HT1080 (cell line): ENCODE results near the gene SERTAD1. TPM values are rescaled to one million over a fixed set of nuclear protein-coding genes. Genes with fewer than 3 reads are reported as not detected.

ENCODE experiments used
- DNase-seq: peaks from one replicate; pipeline ENCODE4 v3.0.0-alpha.2; 2015; ENCODE audit warnings: low read depth
- total RNA-seq: library from RNA; depleted of rRNA; stranded (reverse); fragments of >200 nt; shearing (Covaris generic); gene quantifications from 2 replicates; pipeline ENCODE4 v1.2.3, GENCODE V29; 2014

Gene SERTAD1
- total RNA-seq, 1 experiment from 2014 or later: 9.9 TPM

DNA sequence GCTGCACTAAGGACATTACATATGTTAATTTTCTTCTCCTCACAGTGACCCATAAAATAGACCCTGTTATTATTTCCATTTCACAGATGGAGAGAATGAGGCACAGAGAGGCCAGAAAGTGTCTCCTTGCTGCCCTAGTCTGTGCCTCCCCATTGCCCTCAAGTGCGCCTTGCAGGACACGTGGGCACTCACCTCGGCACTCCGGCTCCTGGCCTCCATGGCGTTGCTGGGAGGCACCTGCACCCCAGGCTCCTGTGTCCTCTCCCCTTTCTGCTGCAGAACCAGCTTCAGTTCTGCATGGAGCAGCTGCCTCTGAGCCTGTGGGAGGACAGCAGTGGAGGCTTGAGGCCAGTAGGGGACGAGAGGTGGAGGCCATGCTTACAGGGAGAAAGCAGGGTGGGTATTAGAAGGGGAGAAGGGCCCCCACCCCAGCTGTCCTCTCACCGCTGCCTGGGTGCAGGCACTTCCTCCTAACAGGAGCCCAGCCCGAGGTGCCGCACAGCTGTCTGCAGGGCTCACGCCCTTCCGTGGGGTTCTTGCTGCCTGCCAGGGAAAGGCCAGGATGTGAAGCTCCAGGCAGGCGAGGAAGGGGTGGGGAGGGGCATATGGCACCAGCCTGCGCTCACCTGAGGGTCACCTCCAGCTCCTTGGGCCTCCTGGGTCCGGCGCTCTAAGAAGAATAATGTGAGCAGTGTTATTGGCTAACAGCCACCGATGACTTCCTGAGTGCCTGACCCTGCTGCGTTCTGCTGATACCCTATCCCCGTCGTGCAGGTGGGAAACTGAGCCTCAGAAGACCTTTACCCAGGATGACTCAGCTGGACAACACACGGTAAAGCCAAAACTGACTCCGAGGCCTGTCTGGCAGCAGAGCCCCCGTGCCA, 17.8 kb downstream of the SERTAD1 start:
- DNase-seq: no peak

DNA sequence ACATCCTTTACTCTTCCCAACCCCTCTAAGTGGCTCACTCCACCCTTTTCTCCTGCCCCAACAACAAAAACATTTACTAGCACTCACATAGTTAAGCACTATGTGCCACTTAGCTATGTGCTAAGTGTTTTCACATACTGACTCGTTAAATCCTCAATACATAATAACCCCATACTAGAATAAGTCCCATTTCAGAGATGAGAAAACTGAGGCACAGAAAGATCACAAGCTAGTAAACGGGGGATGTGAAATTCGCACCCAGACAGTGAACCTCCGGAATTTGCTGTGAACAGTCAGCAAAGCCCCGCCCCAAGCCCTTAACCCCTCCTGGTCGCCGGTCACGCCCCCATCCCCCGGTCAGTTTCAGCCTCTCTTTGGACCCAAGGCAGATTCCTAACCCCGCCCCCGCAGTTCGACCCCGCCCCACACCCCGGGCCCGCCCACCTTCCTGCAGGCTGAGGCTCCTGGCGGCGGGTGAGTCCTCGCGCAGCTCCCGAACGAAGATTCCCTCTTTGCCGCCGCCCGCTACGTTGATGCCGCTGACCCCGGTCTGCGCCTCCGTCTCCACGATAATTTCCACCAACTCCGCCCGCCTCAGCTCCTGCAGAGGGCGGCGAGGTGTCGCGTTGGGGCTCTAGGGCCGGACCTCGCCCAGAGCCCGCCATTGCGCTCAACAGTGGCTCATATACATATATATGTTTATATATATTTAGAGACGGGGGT, 22.4 kb downstream of the SERTAD1 start:
- DNase-seq: no peak

DNA sequence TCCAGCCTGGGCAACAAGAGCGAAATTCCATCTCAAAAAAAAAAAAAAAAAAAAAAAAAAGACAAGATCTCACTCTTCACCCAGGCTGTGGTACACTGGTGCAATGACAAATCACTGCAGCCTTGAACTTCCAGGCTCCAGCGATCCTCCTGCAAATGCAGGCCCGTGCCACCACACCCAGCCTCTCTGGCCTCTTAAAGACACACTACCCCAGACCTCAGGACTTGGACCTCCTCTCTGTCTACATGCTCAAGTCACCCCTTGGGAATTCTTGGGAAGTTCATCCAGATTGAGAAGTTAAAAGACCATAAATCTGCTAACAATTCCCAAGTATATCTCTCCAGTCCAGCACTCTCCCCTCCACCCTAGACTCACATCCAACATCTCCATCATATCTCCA, 25.2 kb downstream of the SERTAD1 start:
- no peak for DNase-seq

DNA sequence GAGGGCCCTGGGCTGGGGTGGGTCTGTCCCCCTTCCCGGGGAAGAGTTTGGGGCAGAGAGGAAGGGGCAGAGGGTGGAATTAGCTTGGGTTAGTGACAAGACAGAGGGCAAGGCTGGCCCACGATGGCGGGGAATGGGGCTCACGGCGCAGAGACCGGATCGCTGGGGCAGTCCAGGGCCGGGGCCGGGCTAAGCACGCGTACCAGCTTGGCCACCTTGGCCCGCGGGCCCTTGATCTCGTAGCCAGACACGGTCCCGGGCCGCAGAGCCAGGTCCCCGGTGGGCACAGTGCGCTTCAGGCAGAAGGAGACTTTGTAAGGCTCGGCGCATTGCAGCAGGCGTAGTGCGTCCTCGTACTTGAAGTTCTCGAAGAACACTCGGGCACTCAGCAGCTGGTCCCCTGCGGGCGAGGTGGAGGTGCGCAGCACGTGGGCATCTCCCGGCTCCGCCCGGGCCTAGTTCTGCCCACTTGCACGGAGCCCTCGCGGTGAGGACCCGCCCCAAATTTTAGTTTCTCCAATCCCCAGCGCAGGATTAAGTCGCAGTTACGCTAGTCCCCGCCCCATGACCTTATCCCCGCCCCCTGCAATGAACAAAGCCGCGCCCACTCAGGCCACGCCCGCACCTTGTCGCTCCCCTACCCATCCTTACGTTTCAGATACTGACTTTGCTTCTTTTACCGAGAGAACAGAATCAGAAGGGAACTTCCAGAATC, 27.2 kb downstream of the SERTAD1 start:
- DNase-seq: no peak

DNA sequence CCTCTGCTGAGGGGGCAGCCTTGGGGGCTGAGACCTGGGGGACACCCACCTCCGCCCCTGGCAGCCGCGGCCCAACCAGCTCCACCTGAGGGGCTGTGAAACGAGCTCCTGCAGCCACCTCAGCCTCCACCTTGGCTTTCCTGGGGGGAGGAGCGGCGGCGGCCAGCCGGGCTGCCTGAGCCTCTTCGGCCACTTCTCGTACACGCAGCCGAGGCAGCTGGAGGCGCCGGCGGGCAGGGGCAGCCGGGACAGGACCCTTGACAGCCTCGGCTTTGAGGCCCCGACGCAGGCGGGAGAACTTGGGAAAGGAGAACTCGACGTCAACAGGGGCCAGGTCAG, 28.3 kb downstream of the SERTAD1 start:
- no peak for DNase-seq

DNA sequence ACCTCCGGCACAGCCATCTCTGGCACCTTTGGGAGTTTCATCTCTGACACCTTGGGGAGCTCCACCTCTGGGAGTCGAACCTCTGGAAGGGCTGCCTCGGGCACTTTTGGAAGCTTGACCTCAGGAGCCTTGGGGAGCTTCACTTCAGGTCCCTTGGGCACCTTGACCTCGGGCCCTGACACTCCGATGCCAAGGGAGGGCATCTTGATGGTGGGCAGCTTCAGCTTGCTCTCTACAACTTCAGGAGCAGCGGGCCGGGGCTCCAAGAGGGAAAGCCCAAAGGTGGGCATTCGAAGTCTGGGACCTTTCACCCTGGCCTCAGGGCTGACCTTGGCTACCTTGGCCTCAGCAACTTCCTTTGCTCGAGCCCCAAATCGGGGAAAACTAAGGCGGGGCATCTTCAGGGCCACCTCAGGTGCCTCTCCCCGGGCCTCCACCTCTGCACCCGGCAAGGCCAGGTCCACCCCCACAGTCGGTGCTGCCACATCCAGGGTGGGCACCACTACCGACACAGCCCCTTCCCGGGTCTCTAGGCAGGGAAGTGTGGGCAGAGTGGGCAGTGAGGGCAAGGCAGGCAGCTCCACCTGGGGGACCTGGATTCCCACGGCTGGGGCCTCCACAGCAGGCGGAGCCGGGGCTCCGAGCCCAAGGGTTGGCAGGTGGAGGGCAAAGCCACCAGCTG, 28.8 kb downstream of the SERTAD1 start:
- DNase-seq: no peak

DNA sequence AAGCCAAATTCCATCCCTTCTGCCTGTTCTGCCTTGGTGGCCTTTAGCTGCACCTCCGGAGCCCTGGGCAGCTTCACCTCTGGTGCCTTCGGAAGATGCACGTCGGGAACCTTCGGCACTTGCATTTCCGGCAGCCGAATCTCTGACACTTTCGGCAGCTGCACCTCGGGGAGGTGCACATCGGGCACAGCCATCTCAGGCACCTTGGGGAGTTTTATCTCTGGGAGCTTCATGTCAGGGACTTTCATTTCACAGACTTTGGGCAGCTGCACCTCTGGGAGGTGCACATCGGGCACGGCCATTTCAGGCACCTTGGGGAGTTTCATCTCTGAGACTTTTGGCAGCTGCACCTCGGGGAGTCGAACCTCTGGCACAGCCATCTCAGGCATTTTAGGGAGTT, 29.8 kb downstream of the SERTAD1 start:
- no peak for DNase-seq

DNA sequence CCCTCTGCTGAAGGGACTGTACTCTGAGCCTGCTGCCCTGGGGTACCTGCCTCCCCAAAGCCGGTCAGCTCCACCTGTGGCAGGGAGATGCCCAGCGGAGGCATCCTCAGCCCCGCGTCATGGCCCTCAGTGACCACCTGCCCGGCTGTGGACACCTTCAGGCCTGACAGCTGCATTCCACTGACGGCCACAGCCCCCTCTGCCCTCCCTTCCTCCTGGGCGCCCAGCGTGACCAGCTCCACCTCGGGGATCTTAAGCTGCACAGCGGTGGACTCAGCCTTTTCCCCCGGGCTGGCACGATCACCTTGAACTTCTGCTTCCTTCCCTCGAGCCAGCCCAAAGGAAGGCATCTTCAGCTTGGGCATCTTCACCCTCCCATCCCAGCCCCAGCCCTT, 31.0 kb downstream of the SERTAD1 start:
- no peak for DNase-seq

DNA sequence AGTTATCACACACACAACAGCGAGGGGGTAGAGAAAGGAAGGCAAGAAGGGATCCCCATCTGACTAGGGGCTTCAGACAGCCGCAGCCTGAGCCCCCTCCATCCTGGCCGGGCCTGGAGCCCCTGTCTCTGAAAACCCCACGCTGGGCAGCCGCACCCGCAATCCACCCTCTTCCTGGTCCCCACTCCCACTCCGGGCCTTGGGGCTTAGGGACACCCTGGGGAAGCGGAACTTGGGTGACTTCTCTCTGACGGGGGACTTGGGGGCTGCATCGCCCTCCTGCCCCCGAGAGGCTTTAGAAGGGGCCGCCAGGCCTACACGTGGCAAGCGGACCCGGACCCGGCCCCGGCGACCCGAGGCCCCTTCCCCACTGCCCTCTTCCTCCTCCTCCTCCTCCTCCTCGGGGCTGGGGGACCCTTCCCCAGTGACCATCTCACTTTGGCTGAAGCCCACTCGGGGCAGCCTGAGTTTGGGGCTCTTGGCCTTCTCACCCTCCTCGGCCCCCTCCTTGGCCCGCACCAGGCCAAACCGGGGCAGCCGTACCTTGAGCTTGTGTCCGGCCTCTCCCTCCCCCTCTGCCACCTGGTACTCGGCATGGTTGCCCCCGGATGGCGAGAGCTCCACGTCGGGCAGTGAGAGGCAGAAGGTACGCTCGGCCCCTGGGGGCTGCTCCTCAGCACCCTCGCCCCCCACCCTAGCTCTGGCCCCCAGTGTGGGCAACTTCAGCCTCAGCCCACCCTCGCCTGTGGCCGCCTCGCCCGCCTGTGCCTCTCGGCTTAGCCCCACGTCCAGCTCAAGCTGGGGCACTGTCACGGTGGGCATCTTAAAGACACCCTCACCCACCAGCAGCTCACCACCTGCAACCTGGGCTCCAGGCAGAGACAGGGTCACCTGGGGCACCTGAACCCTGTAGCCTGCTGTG, 31.6 kb downstream of the SERTAD1 start:
- DNase-seq: no peak

DNA sequence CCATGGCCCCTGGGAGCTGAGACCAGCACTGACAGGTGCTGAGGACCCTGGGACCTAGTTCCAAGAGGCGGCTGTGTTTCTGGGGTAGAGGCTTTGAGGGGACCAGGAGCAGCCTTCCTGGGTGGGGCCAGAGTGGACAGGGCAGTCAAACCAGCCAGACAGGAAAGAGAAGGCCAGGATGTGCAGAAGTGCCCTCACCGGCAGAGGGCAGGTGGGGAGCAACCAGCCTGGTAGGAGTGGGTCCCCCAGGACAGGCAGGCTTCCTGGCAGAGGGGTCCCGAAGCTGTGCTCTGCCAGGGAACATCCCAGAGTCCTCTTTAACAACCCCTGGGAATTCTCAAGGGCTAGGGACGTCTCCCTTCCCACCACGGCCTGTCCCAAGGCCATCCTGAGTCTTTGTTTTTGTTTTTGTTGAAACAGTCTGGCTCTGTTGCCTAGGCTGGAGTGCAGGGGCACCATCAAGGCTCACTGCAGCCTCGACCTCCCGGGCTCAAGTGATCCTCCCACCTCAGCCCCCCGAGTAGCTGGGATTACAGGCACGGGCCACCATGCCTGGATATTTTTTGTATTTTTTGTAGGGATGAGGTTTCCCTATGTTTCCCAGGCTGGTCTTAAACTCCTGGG, 32.8 kb downstream of the SERTAD1 start:
- DNase-seq: peak; percentile 20

DNA sequence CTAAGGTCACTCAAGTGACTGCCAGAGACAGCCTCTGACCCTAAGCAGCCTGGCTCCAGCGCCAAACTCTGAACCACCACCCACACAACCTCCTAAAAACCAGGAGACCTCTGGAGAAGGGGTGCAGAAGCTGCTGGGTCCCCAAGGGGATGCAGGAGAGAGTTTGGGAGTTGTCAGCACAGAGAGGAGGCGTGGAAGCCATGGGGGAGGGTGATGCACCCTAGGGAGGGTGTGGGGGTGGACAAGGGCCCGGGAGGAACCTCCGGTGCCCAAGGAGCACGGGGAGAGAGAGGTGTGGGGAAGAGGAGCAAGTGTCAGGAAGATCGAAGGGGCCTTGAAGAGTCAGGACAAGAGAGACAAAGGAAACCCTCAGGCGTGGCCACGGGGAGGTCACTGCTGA, 33.7 kb downstream of the SERTAD1 start:
- no peak for DNase-seq

DNA sequence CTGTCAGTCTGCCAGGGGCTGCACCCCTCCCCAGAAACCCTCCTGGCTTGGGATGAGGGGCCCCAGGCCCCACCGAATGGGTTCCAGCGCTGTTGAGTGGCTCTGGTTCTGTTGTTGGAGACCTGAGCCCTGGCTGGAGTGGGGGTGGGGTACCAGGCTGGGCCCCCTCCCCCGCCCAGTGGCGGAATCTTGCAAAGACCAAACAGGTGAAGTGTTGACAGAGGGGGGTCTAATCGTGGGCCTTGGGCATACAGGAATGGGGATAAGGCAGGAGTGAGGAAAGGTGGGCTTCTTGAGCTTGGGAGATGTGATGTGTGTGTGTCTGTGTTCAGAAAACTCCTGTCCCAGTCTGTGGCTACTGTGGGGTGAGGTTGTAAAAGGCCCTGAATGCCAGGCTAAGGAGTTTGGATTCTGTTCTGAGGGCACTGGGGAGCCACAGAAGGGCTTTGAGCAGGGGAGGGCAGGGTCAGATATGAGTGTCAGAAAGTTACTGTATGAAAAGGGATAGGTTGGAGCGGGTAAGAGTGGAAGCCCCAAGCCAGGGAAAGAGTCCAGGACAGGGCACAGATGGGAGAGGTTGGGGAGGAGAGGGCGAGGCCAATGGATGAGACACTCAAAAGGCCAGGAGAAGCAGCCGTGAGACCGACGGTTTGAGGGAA, 35.6 kb downstream of the SERTAD1 start, which contains the start of gene HIPK4:
Gene HIPK4, minus strand, starts transcription at position 98 of the 659 bp plus-strand sequence. CDS start 279 bp downstream, outside the sequence.
- DNase-seq: no peak

DNA sequence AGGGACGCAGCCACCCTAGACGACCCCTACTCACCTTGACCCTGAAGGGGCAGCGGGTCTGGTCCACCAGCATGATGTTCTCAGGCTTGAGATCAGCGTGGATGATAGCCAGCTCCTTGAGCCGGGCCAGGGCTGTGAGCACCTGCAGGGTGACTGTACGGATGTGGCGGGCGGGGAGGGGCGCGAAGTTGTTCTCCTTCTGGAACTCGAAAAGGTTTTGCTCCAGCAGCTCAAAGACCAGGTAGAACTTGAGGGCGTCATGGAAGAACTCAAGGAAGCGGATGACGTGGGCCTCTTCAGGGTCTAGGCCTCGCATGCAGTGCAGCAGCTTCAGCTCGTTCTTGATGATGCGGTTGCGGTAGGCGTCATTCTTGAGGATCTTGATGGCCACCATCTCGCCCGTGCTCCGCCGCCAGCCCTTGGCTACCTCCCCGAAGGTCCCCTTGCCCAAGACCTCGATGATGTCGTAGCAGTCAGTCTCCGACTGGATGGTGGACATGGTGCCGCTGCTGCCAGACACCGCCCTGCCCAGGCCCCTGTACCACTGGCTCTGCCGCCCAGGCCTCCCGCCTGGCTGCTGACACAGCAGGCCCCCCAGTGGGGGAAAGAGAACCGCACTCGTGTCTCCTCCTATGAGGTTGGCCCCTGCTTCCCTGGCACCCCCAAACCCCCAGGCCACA, 36.2 kb downstream of the SERTAD1 start:
- no peak for DNase-seq

DNA sequence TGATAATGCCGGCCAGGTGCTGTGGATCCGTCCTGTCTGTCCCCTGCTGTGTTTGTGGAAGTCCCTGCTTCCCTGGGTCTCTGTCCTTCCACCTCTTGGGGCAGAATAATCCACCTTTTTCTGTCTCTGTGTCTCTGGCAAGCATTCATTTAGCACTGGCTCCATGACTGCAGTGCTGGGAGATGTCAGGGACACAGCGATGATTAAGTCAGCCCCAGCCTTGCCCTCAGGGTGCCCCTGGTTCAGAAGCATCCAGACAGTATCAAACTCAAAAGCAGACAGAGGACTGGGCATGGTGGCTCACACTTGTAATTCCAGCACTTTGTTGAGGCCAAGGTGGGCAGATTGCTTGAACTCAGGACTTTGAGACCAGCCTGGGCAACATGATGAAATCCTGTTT, 37.3 kb downstream of the SERTAD1 start:
- no peak for DNase-seq

DNA sequence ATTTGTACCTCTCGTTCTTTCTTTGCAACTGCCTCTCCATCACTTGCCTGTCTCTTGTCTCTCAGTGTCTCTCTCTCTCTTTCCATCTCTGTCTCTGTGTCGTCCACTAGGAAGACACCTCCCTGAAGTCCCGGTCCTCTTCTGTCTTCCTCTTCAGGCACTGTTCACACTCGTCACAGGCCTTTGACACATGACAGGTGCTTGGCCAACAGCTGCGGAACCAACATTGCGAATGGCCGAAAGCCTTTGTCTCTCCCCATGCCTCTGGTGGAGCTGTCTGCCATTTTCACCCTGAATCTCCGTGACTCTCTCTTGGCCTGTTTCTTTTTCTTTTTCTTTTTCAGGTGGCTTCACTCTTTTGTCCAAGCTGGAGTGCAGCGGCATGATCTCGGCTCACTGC, 38.6 kb downstream of the SERTAD1 start:
- no peak for DNase-seq

DNA sequence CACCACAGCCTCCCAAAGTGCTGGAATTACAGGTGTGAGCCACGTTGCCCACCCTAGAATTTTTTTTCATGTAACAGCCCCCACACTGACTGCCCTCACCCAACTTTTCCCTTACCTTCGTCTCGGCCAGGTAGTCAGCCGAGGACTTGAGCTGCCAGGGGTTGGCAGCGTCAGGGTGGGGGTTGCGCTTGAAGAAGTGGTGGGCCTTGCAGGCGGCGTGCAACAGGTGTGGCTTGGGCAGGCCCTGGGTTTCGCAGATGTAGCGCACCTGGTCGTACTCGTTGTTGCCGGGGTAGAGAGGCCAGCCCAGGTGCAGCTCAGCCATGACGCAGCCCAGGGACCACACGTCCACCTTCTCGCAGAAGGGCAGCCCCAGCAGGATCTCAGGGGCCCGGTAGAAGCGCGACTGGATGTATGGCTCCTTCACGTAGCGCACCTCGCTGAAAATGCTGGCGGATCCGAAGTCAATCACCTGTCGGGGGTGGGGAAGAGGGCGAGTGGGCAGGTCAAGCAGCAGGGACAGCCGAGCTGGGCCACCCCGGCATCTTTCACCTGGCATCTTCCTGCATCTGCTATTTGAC, 42.0 kb downstream of the SERTAD1 start:
- DNase-seq: no peak

DNA sequence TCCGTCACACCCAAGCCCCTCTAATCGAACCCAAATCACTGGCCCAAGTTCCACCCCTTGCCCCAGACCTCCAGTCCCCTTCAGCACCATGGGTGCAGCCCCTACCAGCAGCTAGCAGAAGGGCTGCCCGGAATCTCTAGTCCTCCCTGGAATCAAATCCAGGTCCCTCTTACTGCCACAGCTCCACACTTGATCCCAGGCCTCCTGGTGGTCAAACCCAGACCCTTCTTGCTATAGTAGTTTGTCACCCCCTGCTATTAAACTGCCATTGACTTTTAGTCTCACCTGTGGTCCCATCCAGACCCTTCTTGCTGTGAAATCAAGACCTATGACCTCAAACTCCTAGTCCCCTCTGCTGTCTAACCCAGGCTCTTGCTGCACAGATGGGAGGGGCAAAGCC, 44.5 kb downstream of the SERTAD1 start:
- no peak for DNase-seq
